OCI-LY3 (cell line): ENCODE measurements around the gene CACNA1G.

Experiments used
- CTCF ChIP-seq: fragments of 200-600, 300-600 bp; sonication (generic); IDR thresholded peaks from 2 replicates; pipeline ENCODE4 v1.5.1; 2014; ENCODE audit warnings: antibody characterized with exemption, low read length, low read depth
- EZH2phosphoT487 ChIP-seq: fragments of 200-600 bp; shearing (Covaris generic); IDR thresholded peaks from 2 replicates; pipeline ENCODE4 v1.6.1; 2018; ENCODE audit warnings: antibody characterized with exemption, mixed run types, low read depth

GRCh38 chr17:50658616-50659015 is 98.1 kb downstream of the CACNA1G start:
- TF ChIP-seq CTCF (no peak), EZH2phosphoT487 (no peak)
